ENCODE data around the gene TBC1D5. TPM values are rescaled to one million over a fixed set of nuclear protein-coding genes. Genes with fewer than 3 reads are reported as not detected.

The TBC1D5 gene
- total RNA-seq, 1 experiment from 2014 or later, result 43.3 TPM

- Mint-ChIP-seq H3K27me3 (ENCODE audit: insufficient read depth, unreplicated experiment) (no peaks in the 10 kb centered on the region), H3K27ac (ENCODE audit: low read depth, unreplicated experiment) (no peak overlapping the region), H3K36me3 (ENCODE audit: insufficient read depth, unreplicated experiment) (no peaks in the 10 kb centered on the region), H3K4me1 (ENCODE audit: insufficient read depth, unreplicated experiment) (no peaks in the 10 kb centered on the region), H3K4me3 (ENCODE audit: unreplicated experiment) (no peak overlapping the region), H3K9me3 (ENCODE audit: unreplicated experiment) (peaks cover 3% of the 10 kb centered on the region)
- CTCF ChIA-PET, result interaction anchor here (0.8 kb wide), 1 partner anchor 21 kb away, joined by 3 read pairs; no protein-coding TSS in a partner anchor
- BruUV-seq (replicated peaks), result no TSS peak
- POLR2A ChIA-PET, result no interaction called here
- TF ChIP-seq, protein P1, sequence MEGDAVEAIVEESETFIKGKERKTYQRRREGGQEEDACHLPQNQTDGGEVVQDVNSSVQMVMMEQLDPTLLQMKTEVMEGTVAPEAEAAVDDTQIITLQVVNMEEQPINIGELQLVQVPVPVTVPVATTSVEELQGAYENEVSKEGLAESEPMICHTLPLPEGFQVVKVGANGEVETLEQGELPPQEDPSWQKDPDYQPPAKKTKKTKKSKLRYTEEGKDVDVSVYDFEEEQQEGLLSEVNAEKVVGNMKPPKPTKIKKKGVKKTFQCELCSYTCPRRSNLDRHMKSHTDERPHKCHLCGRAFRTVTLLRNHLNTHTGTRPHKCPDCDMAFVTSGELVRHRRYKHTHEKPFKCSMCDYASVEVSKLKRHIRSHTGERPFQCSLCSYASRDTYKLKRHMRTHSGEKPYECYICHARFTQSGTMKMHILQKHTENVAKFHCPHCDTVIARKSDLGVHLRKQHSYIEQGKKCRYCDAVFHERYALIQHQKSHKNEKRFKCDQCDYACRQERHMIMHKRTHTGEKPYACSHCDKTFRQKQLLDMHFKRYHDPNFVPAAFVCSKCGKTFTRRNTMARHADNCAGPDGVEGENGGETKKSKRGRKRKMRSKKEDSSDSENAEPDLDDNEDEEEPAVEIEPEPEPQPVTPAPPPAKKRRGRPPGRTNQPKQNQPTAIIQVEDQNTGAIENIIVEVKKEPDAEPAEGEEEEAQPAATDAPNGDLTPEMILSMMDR (IDR thresholded peaks at IDR 0.05; ENCODE audit: unreplicated experiment), result no peak
- DNase-seq (ENCODE audit: unreplicated experiment), result no peak
- intact Hi-C loops (cut with micrococcal nuclease), result no loop called here
Observed at GRCh38 chr3:17122758-17123157, 619.7 kb downstream of the TBC1D5 start.

DNA sequence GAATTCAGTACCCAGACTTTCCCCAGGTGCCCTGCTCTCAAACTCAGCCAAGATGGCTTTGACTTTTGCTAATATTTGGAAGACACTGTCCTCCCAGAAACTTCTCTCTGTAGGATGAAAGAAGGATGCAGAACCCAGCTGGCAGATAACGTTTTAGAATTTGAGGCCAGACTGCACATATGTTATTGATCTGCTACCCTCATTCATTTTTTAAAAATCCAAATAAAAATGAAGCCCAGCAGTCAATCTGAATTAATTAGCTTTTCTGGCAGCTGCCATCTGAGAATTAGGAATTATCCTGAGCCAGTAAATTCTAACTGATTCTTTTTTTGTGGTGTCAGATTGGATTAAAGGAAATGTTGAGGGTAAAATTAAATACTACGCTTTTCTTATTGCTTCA lies 621.1 kb downstream of the TBC1D5 start:
- peaks cover 7% of the 10 kb centered on the region for H3K9me3 Mint-ChIP-seq (ENCODE audit: unreplicated experiment)
- no peaks in the 10 kb centered on the region for H3K27me3 Mint-ChIP-seq (ENCODE audit: insufficient read depth, unreplicated experiment)
- H3K4me1 Mint-ChIP-seq (ENCODE audit: insufficient read depth, unreplicated experiment), result no peaks in the 10 kb centered on the region
- BruUV-seq (replicated peaks), result no TSS peak
- no peaks in the 10 kb centered on the region for H3K36me3 Mint-ChIP-seq (ENCODE audit: insufficient read depth, unreplicated experiment)
- DNase-seq (ENCODE audit: unreplicated experiment), result no peak
- POLR2A ChIA-PET, result no interaction called here
- TF ChIP-seq, protein P1 (IDR thresholded peaks at IDR 0.05; ENCODE audit: unreplicated experiment), result no peak
- H3K4me3 Mint-ChIP-seq (ENCODE audit: unreplicated experiment), result no peak overlapping the region
- no peak overlapping the region for H3K27ac Mint-ChIP-seq (ENCODE audit: low read depth, unreplicated experiment)
- intact Hi-C loops (cut with micrococcal nuclease), result no loop called here
- CTCF ChIA-PET, result interaction anchor here (0.6 kb wide), 1 partner anchor 88 kb away, joined by 3 read pairs; no protein-coding TSS in a partner anchor

- no TSS peak for BruUV-seq (replicated peaks)
Observed at GRCh38 chr3:17120115-17120514, 622.3 kb downstream of the TBC1D5 start.

GRCh38 chr3:17119201-17120072 lies 623.0 kb downstream of the TBC1D5 start:
- Mint-ChIP-seq H3K27ac (ENCODE audit: low read depth, unreplicated experiment) (no peak overlapping the region), H3K27me3 (ENCODE audit: insufficient read depth, unreplicated experiment) (no peaks in the 10 kb centered on the region), H3K36me3 (ENCODE audit: insufficient read depth, unreplicated experiment) (no peaks in the 10 kb centered on the region), H3K4me1 (ENCODE audit: insufficient read depth, unreplicated experiment) (no peaks in the 10 kb centered on the region), H3K4me3 (ENCODE audit: unreplicated experiment) (no peak overlapping the region), H3K9me3 (ENCODE audit: unreplicated experiment) (peaks cover 7% of the 10 kb centered on the region)
- ChIA-PET POLR2A (no interaction called here), CTCF (no interaction called here)
- BruUV-seq (replicated peaks), result no TSS peak
- intact Hi-C loops (cut with micrococcal nuclease), result no loop called here
- no peak for DNase-seq (ENCODE audit: unreplicated experiment)
- TF ChIP-seq, protein P1 (IDR thresholded peaks at IDR 0.05; ENCODE audit: unreplicated experiment), result no peak

More at GRCh38 chr3:17120115-17120514, 622.3 kb downstream of the TBC1D5 start:
- no peak overlapping the region for H3K27ac Mint-ChIP-seq (ENCODE audit: low read depth, unreplicated experiment)
- no peak for DNase-seq (ENCODE audit: unreplicated experiment)
- ChIA-PET POLR2A (no interaction called here), CTCF (no interaction called here)
- H3K4me1 Mint-ChIP-seq (ENCODE audit: insufficient read depth, unreplicated experiment), result no peaks in the 10 kb centered on the region
- TF ChIP-seq, protein P1 (IDR thresholded peaks at IDR 0.05; ENCODE audit: unreplicated experiment), result no peak
- no peak overlapping the region for H3K4me3 Mint-ChIP-seq (ENCODE audit: unreplicated experiment)
- H3K36me3 Mint-ChIP-seq (ENCODE audit: insufficient read depth, unreplicated experiment), result no peaks in the 10 kb centered on the region
- H3K27me3 Mint-ChIP-seq (ENCODE audit: insufficient read depth, unreplicated experiment), result no peaks in the 10 kb centered on the region
- intact Hi-C loops (cut with micrococcal nuclease), result no loop called here
- peaks cover 7% of the 10 kb centered on the region for H3K9me3 Mint-ChIP-seq (ENCODE audit: unreplicated experiment)
